Measurements from ENCODE around the gene BEGAIN.

The BEGAIN gene

GRCh38 chr14:100615736-100616695 is 28.8 kb upstream of the BEGAIN start:
- DNase-seq (ENCODE audit: low spot score) = no peak

- no peak for DNase-seq (ENCODE audit: low spot score)
These were observed 27.6 kb upstream of the BEGAIN start for GRCh38 chr14:100614803-100615202.

DNA sequence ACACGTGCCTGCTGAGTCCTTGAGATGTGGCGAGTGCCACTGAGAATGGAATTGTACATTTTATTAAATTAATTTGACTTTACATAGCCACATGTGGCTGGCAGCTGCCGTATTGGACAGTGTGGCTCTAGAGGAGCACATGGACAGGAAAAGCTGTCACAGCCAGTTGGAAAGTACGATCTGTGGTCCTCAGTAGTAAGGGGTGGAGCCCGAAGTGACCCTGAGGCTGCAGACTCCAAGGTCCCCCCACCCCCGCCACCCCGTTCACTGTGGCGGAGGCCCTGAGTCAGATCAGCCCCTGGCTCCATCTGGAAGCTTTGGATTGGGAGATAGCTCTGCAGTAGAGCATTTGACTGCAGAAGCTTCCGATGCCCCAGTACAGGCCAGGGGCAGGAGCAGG is 25.8 kb upstream of the BEGAIN start:
- no peak for DNase-seq (ENCODE audit: low spot score)

DNA sequence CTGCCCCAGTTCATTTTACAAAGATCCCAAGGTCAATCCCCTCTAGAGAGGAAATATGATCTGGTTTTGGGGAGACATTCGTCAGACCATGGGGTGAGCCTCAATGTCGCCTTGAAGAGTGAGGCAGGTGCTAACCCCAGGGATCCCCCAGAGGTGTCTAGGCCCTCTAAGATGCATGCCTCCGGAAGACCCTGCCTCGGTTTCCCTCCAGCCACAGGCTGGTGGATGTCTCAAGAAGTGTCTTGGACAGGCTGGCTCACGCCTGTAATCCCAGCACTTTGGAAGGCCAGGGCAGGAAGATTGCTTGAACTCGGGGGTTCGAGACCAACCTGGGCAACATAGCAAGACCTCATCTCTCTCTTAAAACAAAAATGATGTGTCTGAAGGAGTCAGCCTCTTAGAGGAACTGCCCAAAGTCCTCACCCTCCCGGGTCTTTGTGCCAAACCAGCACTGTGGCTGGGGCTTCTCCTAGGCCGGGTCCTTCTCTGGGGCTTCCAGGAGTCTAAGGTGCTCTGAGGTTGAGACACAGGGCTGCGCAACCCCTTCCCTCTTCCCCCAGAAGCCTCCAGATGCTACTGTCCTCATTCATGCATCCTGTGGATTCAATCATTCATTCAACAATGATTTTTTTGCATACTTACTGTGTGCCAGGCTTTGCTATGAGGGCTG is 24.7 kb upstream of the BEGAIN start:
- no peak for DNase-seq (ENCODE audit: low spot score)

GRCh38 chr14:100610511-100611217 is 23.4 kb upstream of the BEGAIN start:
- peak; percentile 53 for DNase-seq (ENCODE audit: low spot score)

DNA sequence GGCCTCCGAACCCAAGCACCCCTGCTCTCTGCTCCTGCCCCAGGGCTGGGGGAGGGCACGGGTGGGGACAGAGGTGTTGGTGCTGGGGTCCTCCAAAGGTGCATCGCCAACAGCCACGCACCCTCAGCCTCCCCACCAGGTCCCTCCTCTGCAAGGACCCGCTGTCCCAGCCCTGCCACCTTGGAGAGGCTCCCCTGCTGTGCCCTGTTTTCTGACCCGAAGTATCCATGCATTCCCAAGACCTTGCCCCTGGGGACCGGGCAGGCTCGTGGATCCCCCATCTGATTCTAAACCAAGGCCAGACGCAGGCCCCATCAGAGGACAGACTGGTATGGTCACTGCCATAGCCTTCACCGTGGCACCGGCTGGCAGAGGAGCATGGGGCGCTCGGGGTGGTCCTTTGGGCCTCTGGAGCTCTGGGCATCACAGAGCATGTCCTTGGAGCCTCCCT is 22.7 kb upstream of the BEGAIN start:
- no peak for DNase-seq (ENCODE audit: low spot score)

GRCh38 chr14:100609331-100609870 is 22.2 kb upstream of the BEGAIN start:
- no peak for DNase-seq (ENCODE audit: low spot score)

- no peak for DNase-seq (ENCODE audit: low spot score)
These were observed 21.5 kb upstream of the BEGAIN start for GRCh38 chr14:100608586-100609330.

DNA sequence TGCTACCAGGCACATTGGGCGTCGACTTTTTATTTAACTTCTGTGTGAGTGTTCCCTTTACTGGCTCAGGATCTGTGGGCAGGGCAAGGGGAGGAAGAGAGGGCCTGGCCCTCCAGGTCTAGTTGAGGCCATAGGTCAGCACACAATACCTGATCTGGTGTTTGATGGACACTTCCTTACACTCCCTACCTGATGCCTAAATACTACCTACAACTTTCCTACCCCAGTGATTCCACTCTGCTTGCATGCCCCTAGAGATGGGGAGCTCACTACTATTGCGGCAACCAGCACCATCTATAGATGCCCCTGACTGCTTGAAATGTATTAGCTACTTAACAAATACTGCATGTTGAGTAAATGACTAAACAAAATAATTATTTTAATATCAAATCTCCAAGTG is 20.8 kb upstream of the BEGAIN start:
- DNase-seq (ENCODE audit: low spot score) = no peak

- no peak for DNase-seq (ENCODE audit: low spot score)
These were observed 20.4 kb upstream of the BEGAIN start for GRCh38 chr14:100607611-100607956.

DNA sequence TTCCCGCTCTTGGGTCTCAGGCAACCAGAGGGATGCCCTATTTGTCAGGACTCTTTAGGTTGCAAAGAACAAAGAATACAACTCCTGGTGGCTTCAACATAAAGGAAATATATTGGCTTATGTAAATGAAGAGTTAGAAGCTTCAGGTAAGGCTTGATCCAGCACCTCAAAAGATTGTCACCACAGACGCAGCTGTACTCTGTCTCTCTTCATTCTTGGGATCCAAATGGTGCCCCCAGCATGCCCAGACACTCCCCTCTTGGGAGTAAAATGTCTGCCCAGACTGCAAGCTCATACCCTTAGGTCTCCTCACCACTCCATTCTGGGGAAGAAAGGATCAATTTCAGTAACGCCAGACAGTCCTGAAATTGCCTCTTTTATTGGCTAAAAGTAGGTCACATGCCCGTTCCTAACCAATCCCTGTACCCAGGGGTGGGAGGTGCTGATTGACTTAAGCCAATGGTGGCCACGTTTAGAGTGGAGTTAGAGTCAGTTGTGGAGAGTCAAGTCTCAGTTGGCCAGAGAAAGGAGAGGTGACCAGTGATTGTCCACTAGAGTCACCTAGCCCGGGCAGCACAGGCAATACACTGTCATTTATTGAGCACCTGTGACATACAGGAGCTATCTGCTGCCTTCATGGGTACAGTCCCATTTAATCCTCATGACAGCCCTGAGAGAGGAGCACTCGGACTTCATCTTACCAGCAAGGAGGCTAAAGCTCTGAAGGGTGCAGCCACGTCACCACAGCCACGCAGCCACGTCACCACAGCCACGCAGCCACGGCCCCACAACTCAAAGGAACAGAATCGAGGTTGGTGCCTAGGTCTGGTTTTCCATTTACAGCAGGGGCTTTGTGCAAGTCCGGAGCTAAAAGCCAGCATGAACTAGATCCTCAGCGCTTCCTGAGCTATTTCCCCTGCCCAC is 19.7 kb upstream of the BEGAIN start:
- DNase-seq (ENCODE audit: low spot score) = no peak

- DNase-seq (ENCODE audit: low spot score) = no peak
These were observed 18.8 kb upstream of the BEGAIN start for GRCh38 chr14:100605706-100606686.

DNA sequence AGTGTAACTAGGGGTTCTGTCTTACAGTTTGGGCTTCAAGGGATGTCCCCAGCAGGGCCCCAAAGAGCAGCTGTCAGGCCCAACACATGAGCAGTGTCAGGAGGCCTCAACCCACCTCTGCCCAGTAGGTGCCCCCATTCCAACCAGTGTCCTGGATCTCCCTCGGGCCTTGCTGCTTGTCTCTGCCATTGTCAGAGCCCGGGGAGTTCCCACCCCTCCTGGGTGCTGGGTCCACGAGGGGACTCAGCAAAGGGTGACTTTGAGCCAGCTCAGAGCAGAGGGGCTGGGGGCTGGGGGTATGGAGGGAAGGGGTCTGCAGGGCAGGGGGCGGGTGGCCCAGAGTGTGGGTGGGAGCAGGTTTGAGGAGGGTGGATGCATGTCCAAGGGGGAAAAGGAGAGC is 18.0 kb upstream of the BEGAIN start:
- no peak for DNase-seq (ENCODE audit: low spot score)

DNA sequence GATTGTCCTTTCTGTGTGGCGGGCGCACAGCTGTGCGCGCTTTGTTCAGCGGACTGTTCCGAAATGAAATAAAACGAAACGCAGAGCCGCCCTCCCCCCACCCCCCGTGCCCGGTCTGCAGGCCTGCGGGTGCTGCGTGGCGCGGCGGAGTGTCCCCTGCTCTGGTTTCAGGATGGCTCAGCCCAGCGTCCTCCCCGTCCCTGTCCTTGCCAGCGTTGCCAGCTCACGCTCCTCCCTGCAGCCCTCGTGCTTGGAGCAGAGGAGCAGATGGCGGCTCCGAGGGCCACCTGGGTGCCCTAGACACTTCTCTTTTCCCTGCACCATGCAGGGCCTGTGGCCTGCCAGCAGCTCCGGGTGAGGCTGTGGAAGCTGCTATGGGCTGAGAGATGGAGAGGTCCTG is 17.5 kb upstream of the BEGAIN start:
- no peak for DNase-seq (ENCODE audit: low spot score)

DNA sequence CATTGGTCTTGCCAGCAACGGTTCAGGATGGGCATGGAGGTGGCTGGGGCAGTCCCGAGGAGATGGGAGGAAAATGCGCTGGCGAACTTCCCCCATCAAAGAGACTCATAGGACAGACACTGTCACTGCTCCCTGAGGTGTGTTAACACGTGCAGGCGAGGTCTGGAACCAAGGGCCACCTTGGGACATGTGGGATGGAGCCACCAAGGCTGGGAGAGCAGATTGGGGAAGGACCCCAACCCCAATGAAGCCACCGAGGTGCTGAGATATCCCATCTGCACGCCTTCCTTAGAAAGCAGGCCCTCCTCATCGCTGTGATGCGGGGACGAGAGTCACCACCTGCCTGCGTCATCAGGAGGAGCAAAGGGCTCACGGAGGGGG is 16.9 kb upstream of the BEGAIN start:
- DNase-seq (ENCODE audit: low spot score) = no peak

GRCh38 chr14:100603341-100604120 is 16.3 kb upstream of the BEGAIN start:
- no peak for DNase-seq (ENCODE audit: low spot score)

GRCh38 chr14:100602621-100603230 is 15.5 kb upstream of the BEGAIN start:
- DNase-seq (ENCODE audit: low spot score) = no peak

DNA sequence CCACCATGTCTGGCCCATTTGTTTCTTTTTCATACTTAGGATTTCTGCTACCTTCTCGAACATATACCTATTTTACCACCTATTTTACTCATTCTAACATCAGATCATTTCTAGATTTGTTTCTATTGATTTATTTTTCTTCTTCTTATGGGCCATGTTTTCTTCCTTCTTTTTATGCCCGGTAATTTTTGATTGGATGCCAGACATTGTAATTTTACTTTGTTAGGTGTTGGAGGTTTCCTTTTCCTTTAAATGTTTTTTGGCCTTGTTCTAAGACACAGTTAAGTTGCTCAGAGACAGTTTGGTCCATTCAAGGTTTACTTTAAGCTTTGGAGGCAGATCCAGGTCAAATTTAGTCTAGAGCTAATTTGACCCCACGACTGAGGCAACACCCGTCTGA is 14.7 kb upstream of the BEGAIN start:
- no peak for DNase-seq (ENCODE audit: low spot score)

All from AG08396 (cell line).